Smooth muscle cell of the coronary artery (primary cell): ENCODE results near the gene POLN. TPM values are rescaled to one million over a fixed set of nuclear protein-coding genes. Genes with fewer than 3 reads are reported as not detected.

Source experiments
- total RNA-seq: library from RNA; depleted of rRNA; stranded (reverse); fragments of >200 nt; gene quantifications from 2 replicates; pipeline ENCODE4 v1.2.3, GENCODE V29; 2014; ENCODE audit warnings: low replicate concordance

POLN gene
- 2.4 and 5.6 TPM in 2 replicates for total RNA-seq

DNA sequence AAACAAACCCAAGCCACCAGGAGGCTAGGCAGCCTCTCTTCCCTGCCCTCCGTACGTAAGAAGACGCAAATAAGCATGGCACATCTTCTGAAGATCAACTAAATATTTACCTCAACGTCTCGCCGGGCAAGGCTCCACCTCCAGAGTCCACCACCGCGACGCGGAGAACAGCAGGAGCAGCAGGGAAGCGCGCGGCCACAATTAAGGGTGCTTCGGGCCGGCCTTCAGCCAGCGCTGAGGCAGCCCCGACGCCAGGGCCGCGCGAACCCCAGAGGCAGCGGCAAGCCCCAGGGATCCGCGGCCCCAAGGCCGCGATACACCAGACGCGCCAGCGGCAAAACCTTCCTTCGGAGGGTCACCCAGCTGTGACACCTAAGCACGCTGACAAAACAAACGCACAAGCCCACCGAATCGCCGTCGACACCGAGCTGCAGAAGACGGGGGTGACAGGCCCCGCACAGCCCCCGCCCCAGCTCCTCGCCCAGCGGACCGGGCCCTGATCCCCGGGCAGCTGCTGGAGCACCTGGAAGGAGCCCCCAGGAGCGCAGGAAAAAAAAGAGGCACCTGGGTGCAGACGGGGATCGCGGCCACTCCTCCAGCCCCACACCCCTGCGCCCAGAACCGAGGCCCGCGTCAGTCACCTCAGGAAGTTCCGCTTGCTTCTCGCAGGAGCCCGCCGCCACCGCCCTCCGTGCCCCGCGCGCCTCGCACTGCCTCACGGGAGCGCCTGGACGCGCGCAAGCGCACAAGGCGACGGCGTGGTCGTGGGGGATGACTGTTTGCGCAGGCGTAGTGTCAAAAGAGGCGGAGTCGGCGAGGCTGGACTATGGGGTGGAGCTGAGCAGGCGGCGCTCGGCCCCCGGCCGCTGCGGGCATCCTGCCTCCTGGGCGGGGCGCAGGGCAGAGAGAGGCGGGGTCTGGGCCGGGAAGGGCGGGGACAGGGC is at the start of gene POLN, which contains the start of gene HAUS3:
POLN (minus strand) TSS at position 712 of the 944 bp plus-strand sequence. CDS start 12,890 bp downstream, outside the sequence.
HAUS3 (minus strand) TSS at position 712 of the 944 bp plus-strand sequence. CDS start 1,175 bp downstream, outside the sequence.

DNA sequence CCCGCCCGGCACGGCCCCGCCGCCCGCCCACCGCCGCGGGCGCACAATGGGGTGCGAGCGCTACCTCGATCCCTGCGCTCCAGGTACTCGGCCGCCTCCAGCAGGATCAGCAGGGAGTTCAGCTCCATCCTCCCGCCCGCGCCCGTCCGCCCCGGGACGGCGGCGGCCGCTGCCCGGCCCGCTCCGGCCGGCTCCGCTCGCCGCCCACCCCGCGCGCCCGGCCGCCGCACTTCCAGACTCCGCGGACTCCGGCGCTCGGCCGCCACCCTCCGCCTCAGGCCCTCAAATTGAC is 19.9 kb upstream of the POLN start, which contains the start of gene MXD4:
MXD4 (minus strand) TSS at position 257 of the 292 bp plus-strand sequence; CDS start at position 128, 129 bp downstream.

DNA sequence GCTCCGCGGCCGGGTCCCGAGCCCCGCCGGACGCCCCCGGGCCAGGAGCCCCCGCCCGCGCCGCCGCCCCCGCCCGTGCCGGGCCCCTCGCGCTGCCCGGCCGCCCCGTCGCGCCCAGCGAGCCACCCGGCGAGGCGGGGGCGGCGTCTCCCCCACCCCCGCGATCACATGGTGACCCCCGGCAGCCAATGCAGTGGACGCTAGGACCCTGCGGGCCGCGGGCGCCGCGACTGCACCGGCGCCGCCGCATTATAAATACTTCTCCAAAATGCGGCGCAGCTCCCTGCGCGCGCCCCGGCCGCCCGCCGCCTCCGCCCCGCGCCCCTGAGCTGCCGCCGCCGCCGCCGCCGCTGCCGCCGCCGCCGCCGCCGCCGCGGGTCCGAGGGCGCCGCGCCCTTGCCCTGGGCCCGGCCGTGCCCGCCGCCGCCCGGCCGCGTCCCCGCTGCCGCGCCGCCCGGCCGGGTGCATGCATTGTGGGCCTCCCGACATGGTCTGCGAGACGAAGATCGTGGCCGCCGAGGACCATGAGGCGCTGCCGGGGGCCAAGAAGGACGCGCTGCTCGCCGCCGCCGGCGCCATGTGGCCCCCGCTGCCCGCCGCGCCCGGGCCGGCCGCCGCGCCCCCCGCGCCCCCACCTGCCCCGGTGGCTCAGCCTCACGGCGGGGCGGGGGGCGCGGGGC is 182.7 kb downstream of the POLN start, which contains the start of gene NAT8L:
NAT8L (plus strand) TSS at position 282 of the 680 bp plus-strand sequence; CDS start at position 467, 185 bp downstream.

Other genes with a start within 250 kb of the POLN start
- gene NELFA, start 233.1 kb downstream of the POLN start, total RNA-seq, result 12.6 and 14.9 TPM in 2 replicates
- gene NAT8L, start 182.8 kb downstream of the POLN start, total RNA-seq, result under 0.01 and 0.12 TPM in 2 replicates
- 2.7 and 5.3 TPM in 2 replicates for gene HAUS3, start within 50 bp of the POLN start, total RNA-seq
- gene MXD4, start 20.0 kb upstream of the POLN start, total RNA-seq, result 34.5 and 65.7 TPM in 2 replicates
- gene ZFYVE28, start 176.5 kb upstream of the POLN start, total RNA-seq, result 5.9 and 12.2 TPM in 2 replicates
- not detected in 2 replicates for gene CFAP99, start 176.8 kb upstream of the POLN start, total RNA-seq
- gene RNF4, start 227.0 kb upstream of the POLN start, total RNA-seq, result 34.5 and 38.0 TPM in 2 replicates